HG03571 (cell line): Measurements from ENCODE around the gene PJA1.

ENCODE experiments used
- ATAC-seq: cut with Tn5 transposase; IDR thresholded peaks from one replicate; pipeline ENCODE4 v1.9.1; 2021; ENCODE audit not compliant: unreplicated experiment

Gene PJA1

GRCh38 chrX:69170319-69170718 lies 5.1 kb upstream of the PJA1 start:
- no peak for ATAC-seq

DNA sequence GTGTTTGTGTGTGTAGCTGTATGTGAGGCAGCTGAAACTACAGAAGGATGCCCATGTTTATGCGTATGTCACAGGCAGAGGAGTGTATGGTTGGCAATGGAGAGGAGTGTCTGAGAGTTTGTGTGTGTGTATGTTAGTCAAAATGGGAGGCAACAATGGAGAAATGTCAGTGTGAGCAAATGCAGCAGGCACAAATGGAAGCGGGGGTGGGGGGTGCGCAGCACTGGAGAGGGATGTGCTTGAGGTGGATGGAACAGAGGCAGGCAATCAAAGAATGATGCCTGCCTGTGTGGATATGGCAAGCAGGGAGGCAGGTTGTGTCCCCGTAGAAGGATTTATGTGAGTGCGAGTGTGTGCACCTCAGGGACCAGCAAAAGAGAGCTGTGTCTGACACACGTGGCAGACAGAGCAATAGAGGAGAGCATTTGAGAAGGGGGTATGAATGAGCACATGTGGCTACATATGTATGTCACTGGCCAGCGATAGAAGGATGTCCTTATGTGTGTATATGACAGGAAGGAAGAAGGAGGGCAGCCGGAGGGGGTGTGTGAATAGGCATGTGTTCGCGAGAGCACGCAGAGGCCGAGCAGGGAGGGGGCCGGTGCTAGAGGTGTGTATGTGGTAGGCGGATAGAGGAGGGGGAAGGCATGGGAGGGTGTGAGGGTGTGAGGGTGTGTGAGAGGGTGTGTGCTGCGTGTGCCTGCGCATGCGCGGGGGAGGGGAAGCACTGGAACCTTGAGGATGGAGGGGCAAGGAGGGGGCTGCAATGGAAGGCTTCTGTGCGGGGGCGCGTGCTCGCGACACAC lies 1.1 kb downstream of the PJA1 start:
- peak; percentile 43 for ATAC-seq

- ATAC-seq, result no peak
Measured at GRCh38 chrX:69162361-69162865, 2.8 kb downstream of the PJA1 start.

DNA sequence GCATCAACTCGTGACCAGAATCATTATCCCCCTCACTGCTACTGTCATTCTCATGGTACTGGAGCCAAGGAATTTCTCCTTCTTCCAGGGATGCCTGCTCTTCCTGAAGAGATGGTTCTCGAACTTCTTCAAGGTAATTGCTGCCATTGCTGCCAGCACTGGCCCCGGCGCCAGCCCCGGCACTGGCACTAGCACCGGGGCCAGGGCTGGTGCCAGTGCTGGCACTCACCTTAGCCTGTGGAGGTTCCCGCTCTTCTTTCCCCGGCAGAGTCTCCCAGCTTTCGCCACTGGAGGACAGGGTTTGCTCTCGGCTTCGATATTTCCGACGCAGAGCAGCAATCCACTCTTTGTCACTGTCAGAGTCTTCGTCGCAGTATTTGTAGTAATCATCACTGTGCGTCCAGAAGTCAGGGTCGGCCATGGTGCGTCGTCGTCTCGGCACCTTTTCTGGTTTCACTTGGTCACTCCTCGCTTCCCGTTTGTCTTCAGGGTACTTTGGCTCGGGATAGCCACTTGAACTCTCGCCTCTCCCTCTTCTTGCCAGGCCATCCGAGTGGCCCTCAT lies 3.4 kb downstream of the PJA1 start:
- no peak for ATAC-seq

GRCh38 chrX:69161371-69161770 lies 3.9 kb downstream of the PJA1 start:
- ATAC-seq, result no peak

DNA sequence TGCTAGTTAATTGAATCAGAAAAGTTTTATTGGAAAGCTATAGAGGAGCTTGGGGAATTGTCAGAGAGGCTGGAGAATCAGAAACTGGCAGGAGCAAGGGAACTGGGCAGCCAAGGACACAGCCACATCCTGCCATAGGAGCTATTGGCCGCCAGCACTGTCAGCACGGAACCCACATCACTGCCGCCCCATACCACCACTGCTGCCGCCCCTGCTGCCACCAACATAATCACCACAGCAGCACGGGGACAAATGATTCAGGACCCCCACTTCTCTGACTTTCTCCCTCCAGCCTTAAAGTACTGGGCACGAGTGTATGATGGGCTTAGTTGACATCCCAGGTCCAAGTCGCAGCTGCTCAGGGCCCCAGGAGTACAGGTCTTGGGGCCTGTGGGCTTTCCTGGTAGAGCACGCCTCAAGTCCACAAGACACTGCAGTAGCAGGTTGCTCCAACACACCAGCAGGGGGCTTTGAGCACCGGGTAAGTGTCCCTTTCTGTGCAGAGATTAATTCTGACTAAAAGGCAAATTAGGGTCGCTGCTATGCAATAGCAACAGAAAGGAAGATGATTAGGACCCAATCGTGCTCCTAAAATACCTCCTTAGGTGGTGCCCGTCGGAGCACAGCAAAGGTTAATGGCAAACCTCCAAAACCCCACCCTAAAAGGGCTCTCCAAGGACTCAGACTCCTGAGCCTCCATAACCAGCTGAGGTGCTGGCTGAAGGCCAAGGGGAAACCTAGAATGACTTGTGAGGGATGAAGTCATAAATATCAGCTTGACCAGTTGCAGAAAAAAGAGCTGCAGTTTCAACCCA lies 6.9 kb downstream of the PJA1 start:
- peak; percentile 84 for ATAC-seq

GRCh38 chrX:69156638-69157037 lies 8.6 kb downstream of the PJA1 start:
- ATAC-seq, result no peak

DNA sequence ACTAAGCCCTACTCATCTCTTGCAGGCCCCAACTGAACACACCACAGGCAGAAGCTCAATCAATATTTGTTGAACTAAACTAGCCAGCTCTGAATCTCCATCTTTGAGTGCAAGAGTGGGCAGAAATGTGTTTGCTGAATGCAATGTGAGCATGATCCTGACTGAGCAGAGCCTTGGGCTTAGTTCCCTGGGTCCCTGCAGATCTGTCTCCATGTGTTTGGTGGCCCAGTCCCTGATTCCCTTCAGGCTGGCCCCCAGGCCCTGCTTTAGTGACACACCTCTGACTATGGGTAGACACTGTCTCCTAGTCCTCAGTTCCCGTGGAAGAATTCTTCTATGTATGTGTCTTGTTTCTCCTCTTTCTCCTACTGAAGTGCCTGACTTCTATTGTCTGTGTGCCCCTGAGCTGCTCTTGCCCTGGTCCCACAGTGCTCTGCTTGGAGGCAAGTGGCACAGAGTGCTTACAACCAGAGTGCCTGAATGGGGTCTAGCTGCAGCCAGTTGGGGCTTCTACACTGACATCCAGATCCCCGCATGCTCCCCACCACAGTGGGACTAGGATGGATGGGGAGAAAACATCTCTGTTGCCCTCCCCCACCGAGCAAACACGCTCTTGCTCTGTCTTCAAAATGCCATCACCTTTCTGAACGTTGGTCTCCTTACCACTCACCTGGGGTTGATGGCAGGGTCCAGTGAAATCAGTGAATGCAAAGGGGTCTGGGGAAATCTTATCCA lies 9.3 kb downstream of the PJA1 start:
- ATAC-seq, result no peak

DNA sequence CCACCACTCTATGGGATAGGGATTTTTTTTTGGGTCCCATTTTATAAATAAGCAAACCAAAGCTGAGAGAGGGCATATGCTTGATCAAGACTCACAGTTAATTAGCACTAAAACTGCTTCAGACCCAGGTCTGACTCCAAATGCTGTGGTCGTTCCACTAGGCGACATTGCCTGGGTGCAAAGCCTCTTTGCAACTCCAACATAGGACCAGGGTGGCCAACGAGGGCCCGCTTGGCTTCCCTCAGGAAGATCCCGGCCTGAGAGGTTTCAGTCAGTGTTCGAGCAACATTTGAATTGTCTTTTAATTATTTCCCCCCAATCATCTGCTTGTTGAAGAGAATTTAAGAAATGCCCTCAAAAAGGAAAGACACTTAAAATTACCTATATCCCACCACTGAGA lies 11.2 kb downstream of the PJA1 start:
- ATAC-seq, result no peak

- no peak for ATAC-seq
Measured at GRCh38 chrX:69153060-69153730, 12.1 kb downstream of the PJA1 start.

DNA sequence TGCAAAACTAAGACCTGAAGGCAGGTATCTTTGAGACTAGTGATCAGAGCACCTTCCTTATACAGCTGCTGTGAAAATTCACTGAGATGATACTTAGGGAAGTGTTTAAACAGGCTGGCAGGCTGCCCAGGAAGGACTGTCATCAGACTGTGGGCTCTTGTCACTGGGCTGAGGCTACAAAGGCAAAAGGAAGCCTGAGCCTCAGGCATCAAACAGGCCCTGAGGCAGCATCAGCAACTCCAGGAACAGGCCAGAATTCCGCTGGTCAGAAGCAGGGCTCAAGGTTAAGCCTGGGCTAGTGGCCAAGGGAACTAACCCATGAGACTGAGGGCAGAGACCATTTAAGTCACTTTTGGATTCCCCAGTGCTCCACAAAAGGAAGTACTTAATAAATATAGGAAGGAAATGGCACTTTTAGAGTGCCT lies 12.8 kb downstream of the PJA1 start:
- ATAC-seq, result no peak

DNA sequence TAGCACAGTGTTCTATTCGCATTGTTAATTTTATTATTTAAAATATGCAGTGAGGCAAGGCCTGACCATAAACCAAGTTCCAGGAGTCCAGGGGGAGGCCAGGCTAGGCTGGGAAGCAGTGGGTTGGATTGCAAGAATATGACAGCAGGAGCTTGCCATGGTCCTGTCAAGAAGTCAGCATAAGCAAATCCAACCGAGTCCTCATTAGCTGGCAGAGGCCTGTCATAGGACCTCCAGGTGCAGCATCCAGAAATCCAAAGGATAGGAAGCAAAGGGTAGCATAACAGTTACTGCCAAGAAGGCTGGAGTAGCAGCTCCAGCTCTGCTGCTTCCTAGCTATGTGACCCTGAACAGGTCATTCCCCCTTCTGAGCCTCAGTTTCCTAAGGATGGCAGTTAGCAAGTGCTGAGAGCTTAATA lies 13.4 kb downstream of the PJA1 start:
- ATAC-seq, result no peak

- no peak for ATAC-seq
Measured at GRCh38 chrX:69150281-69150960, 14.8 kb downstream of the PJA1 start.

DNA sequence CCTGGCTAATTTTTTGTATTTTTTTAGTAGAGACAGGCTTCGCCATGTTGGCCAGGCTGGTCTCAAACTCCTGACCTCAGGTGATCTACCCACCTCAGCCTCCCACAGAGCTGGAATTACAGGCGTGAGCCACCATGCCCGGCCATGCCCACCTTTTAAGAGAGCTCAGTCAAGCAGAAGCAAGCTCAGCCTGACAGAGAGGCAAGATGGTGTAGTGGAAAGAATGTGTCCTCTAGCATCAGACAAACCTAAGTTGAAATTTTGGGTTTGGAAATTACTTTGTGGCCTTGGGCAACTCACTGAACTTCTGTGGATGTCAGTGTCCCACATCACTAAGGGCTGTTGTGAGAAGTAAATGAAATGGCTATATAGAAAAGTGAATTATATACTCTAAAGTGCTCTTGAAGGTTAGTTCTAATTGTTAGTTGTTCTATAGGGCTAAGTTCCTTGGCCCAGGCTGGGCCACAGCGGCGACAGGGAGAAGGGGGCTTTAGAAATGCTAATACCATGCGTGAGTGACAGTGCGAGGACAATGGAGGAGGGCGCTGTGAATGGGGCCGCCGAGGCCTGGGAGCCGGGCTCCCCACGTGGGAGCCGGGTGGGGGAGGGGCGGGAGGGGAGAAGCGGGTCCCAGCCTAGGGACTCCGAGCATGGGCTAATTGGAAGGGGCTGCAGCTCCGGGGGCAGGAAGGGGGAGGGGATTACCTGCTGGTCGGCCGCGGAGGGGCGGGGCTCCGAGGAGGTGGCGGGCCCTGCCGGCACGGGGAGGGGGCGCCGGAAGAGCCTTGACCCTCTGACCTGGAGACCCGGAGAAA lies 15.6 kb downstream of the PJA1 start:
- ATAC-seq, result no peak

- no peak for ATAC-seq
Measured at GRCh38 chrX:69148946-69149345, 16.3 kb downstream of the PJA1 start.

DNA sequence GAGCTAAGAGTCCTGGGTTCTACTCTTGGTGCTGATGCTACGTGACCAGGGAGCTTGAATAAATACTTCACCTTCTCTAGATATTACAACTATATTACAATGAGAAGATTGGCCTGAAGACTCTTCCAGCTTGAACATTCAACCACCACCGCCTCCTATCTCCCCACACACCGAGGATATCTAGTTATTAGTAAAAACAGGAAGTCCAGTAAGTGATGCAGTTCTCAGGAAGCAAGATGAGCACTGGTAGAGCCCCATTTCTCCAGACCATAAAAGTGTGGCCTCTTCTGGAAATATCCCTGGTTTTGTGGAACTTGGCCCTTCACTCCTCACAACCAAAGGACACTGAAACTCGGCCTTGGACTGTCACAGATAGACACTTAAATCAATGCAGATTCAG lies 18.5 kb downstream of the PJA1 start:
- ATAC-seq, result no peak

DNA sequence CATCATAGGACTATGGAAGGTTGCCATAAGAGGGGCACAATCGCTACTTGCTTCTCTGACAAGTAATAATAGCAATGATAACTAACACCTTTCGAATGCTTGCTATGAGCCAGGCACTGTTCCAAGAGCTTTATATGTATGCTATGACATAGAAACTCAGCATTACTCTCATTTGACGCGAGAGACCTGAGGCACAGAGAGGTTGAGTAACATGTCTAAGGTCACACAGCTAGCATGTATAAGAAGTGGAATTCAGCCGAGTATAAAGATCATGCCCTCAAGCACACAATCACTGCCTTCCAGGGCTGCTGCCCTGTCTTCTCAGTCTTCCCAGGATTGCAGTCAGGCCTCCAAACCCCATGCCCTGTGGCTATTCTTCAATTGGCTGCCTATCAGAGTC lies 19.5 kb downstream of the PJA1 start:
- no peak for ATAC-seq

DNA sequence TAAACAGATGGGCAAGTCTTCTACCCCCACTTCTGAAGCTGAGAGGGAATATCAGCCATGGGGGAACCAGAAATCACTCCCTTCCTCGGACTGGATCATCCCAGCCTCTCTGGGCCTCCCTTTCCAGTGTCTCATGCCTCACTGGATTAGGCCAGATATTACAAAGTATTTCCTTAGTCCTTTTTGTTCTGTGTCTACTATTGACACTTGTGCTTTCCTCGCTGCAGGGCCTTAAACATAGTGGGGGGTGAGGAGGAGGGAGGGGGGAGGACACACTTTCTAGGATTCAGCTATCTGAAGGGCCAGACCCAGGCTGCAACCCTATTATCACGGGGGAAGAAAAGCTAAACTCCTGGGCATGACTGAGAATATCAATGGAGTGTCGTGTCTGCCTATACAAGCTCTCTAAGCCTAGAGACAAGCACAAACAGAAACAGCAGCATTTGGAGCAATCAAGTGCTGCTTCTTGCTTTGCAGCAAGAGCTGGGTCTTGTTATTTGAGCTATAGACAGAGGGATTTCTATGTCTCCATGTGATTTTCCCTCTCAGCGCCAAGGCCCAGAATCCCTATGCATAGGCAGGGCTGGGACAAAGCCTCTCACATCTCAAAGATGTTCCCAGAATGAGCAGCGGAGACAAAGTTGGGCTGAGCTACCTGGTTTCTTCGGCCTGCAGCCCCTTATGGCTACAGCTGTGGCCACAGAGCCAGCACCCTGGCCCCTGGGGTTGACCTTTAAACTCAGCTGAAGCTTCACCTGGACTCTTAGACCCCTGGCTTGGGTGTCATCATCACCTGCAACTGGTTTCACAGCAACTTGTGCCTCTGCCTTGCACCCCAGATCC lies 20.2 kb downstream of the PJA1 start:
- ATAC-seq, result no peak
